Embryonic facial prominence (tissue), 1 donor: Measurements from ENCODE around the gene RBM46.

Experiments
- DNase-seq: peaks from one replicate; pipeline ENCODE4 v3.0.0-alpha.2; 2016; ENCODE audit errors: extremely low spot score

RBM46 gene, protein sequence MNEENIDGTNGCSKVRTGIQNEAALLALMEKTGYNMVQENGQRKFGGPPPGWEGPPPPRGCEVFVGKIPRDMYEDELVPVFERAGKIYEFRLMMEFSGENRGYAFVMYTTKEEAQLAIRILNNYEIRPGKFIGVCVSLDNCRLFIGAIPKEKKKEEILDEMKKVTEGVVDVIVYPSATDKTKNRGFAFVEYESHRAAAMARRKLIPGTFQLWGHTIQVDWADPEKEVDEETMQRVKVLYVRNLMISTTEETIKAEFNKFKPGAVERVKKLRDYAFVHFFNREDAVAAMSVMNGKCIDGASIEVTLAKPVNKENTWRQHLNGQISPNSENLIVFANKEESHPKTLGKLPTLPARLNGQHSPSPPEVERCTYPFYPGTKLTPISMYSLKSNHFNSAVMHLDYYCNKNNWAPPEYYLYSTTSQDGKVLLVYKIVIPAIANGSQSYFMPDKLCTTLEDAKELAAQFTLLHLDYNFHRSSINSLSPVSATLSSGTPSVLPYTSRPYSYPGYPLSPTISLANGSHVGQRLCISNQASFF

DNA sequence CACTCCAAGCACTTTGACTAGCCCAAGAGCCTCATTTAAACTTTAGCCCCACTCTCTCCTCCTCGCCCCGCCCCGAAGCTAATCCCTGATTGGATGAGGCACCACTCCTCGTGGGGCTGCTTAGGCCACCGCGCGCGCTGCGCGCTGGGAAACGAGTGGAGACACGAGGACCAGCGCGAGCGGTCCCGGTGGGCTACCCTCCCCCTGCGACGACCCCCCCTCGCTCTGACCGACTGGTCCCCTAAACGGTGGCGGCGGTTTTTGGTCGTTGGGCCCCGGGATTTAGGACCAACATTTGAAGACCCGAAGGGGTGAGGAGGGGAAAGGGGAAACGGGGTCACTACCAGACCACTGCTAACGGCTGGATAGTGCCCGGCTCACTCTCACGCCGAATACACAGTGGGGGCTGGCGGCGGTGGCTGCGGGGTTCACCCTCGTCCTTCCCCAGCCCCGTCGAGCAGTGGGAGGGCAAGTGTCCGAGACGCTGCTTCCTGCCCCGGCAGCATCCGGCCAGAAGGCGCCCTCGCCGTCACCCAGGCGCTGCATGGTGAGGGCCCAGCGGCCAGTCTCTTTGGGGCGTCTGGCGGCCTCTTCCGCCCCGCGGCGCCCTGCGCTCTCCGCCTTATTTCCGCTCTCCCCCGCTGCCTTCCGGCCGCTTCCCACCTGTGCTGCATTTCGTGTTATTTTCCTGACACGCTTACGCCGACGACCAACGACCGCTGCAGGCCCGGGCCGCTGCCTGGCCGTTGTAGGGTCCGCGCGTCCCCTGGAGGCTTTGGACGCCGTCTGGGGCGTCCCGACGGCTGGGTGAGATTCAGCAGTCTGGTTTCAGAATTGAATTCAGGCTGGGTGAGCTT is at the start of gene RBM46:
TSS of gene RBM46 (plus strand) at position 147 of the 857 bp plus-strand sequence. CDS start 15,481 bp downstream, outside the sequence.
- no peak for DNase-seq

DNA sequence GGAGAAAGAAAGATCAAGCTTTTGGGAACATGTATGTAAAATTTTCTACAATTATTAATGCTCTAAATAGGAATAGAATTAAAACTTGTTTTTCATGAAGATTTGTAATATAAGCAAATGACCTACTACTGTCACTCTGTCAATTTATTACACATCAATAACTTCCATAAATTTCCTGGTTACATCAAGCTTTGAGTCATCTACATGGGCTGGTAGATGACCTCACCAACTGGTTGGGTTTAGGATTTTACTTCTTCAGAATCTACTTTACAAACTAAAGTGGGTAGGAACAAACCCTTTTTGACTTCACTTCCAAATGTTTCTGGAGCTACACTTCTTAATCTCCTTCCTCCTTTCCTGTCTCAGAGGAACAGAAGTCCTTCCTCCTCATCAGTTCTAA is 49.3 kb upstream of the RBM46 start:
- no peak for DNase-seq

DNA sequence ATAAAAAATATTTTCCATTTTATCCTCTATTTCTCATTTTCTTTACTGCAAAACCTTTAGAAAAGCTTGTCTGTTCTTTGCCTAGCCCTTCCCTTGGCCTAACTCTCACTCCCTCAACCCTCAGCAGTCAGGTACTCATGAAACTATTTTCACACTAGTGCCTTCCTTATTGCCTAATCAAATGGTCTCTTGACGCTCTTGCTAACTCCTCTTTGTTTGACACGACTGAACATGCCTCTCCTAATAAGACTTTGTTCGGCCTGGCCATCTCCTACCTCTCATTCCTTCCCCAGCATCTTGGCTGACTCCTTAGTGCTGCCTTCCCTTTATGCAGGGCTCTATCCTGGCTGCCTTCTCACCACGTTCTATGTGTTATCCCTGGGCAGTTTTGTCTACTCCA is 48.4 kb upstream of the RBM46 start:
- DNase-seq = no peak

DNA sequence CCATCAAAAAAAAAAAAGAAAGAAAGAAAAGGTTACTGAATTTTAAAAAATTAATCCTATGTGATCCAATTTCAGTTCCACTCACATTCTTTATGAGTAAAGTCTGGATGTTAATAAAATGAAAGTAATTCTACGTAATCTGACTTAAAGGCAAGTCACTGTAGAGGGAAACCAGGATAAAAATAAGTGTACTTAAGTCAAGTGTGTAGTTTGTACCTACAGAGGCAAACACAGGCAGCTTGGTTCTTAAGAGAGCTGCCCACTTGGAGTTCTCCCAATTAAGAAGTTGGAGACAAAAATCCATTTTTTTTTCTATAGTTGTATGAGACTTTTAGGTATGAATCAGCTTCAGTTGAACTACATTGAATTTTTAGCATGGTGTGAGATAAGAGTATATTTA is 44.3 kb upstream of the RBM46 start:
- DNase-seq = no peak

DNA sequence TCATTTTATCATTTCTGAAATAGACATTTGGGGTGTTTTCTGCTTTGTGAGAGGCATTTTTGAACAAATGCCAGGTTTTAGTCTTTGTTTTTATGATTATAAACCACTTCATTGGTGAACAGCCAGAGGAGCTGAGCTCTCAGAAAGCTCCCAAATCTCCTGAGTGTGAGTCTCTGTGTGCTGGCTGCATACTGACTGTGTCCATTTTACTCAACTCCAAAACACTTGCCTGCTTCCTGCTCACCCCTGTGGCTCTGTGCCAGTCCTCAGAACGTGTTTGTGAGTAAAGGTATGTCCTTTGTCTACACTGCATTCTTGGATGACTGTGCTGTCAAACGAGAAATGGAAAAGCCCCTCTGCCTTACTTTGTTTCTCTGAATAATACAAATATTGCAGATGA is 42.6 kb upstream of the RBM46 start:
- DNase-seq = no peak

DNA sequence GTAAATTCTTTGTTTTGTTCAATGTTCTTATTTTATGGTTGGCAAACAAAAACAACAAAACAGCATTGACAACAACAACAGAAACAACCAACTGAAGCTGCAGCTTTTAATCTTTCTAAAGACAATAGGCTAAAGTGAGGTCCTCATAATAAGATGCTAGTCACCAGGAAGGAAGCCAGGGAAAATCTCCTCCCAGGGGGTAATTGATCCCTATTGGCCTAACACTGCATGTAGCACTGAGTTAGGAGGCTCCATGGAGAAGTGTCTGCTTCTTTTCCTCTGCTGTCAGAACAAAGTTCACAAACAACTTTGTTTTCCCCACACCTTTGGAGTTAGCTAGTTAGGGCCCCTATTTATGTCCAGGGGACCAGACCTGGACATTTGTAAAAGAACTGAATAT is 42.0 kb upstream of the RBM46 start:
- DNase-seq = no peak

DNA sequence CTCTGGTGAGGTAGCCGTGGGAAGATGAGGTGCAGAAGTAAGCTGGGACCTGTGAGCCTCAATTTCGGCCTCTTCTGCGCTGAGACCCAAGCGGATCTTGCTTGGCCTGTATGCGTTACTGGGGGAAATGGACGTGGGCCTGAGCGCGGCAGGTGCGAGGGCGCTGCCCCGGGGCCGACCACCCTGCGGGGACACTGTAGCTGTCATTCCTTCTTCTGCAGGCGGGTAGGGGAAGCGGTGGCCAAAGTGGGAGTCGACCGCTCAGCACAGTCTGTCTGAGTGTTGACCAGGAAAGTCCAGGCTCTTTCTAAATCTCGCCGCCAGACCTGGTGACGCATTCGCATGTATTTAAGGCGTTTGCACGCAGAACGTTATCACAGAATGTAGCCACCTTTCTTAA is 40.6 kb upstream of the RBM46 start:
- no peak for DNase-seq

DNA sequence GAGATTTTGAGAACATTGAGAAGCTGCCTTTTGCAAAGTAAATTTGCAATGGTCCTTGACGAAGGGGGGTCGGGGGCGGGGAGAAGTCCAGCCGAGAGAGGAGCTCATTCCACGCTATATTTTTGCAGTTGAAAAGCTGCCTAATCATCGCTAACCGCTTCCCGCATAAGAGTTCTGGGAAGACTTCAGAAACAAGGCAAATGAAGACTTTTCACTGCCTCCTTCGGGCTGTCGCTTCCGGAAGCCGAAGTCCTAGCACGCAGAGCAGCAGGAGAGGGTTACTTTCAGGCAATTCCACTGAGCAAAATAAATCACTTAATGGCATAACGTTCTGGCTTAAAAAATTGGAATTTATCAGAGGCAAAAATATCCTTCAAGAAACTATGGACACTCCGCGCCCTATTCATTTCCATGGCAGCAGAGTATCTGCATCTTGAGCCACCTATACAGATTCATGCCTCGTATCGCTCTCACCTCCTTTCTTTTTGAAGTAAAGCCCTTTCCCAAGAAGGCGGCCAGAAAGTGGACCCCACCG is 39.9 kb upstream of the RBM46 start:
- no peak for DNase-seq

DNA sequence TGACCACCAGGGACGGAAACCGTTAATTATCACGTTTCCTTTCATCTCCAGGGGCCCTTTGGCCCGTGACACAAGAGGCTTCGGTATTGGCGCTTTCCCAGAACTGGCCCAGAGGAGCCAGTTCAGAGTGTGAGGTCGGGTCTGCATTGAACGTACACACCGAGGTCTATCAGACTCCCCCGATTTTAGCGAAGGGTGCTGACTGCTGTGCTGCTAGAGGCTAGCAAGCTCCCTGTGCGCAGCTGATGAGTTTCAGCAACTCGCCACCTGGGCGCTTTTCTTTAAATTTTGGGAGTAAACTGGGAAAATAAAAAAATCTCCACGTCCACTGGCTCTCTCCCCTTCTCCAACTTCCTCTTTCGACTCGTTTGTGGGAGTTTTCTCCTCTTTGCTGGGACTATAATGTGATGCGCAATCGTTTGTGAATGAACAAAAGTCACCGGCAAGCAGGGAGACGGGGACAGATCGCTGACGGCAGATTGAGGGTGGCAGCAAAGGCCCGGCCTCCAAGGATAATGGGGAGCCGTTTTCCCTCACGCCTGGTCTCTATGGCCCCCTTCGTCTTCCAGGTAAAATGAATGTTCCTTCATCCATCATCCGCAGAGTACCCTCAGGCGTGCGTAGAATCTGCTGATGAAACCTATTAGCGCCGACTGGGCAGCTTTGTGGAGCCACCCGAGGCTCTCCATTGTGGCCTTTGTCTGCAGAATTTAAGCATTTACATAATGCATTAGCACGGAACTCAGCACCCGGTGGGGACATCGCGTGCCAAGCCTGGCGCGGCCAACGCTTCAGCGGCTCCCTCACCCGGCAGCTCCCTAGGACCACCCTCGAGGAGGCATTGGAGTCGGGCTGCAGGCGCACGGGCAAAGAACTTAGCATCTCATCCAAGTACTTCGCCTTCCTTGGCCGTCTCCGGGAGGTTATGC is 38.9 kb upstream of the RBM46 start:
- DNase-seq = no peak

DNA sequence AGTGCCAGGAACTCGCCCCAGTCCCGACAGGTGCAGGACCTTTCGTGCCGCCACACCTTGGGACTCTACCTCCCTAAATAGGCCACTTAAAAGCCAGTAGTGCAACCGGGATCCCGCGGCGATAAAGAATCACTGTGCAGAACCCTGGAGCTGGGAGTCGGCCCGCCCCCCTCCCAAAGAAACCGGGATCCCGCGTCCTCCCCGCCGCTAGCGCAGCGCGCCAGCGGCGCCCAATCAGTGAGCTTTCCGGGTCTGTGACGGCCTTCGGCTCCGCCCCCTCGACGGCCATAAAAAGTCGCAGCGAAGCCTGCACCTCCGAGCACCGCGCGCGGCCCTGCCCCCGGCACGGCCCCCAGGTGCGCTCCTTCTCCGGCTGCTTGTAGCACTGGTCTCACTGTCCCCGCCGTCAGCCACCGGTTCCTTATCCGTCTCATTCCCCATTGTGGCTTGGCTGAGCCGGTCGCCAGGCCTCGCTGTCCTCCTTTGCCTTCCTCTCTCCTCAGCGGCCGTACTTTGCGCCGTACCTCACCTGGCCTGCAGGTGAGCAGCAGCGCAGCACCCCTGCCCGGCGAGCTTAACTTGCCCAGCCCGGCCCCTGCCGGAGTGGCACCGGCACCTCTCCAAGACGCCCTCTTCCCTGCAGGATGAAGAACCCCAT is 37.3 kb upstream of the RBM46 start, which contains the start of gene LRAT:
TSS of gene LRAT (plus strand) at position 318 of the 658 bp plus-strand sequence. CDS start at position 645, 327 bp downstream.
- DNase-seq = no peak

DNA sequence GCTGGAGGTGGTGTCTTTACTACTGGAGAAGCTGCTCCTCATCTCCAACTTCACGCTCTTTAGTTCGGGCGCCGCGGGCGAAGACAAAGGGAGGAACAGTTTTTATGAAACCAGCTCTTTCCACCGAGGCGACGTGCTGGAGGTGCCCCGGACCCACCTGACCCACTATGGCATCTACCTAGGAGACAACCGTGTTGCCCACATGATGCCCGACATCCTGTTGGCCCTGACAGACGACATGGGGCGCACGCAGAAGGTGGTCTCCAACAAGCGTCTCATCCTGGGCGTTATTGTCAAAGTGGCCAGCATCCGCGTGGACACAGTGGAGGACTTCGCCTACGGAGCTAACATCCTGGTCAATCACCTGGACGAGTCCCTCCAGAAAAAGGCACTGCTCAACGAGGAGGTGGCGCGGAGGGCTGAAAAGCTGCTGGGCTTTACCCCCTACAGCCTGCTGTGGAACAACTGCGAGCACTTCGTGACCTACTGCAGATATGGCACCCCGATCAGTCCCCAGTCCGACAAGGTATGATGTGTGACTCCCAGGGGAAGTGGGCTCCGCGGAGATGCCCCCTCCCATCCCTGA is 36.6 kb upstream of the RBM46 start:
- DNase-seq = no peak

DNA sequence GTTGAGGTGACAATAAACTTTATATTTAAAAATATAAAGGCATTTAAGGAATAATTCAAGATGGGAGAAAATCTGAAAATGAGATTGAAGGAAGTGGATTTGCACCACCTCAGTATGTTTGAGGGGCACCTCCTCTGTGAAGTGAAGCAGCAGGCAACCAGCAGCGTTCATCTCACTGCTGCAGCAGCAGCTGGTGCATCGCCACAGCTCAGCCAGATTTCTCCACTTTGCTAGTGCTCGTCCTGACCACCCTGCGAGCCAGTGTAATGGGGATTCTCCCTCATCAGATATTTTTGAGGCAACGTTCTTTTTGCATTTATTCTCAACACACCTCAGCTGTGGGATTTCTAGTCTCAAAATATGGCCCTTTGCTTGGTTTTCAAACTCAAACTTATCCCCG is 23.4 kb upstream of the RBM46 start:
- DNase-seq = no peak

DNA sequence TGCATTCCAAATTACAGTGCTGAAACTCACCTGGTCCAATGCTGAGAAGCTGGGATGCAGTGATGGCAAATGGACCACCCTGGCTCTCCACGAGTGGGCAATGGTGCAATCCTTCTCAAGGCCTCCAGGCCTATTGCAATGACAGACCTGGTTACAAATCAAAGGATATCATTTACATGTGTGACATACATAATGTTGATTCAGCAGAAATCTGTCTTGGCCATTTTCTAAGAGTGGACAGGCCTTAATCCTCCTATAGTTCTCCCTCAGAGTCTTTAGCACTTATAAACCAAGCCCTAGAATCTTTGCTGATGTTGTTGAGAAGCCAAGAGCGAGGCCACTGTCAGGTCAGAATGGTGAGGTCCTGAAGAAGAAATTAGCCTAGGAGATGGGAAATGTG is 20.2 kb upstream of the RBM46 start:
- no peak for DNase-seq

DNA sequence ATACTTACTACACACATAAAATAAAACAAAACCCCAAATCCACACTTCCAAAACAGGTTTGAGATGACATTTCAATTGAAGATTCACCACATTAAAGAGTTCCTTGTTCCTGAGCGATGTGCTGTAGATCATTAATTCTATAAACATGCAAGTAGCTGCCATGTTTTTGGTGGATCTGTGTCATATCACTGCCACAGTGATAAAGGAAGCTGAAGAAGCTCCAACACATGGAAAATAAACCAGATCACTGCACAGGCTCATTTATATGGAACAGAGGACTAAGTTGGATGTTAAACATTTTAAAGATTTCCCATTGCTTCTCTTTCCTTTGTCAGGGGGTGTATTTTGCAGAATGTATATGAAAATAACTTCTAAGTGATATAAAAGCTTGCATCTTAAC is 2.8 kb upstream of the RBM46 start:
- no peak for DNase-seq

DNA sequence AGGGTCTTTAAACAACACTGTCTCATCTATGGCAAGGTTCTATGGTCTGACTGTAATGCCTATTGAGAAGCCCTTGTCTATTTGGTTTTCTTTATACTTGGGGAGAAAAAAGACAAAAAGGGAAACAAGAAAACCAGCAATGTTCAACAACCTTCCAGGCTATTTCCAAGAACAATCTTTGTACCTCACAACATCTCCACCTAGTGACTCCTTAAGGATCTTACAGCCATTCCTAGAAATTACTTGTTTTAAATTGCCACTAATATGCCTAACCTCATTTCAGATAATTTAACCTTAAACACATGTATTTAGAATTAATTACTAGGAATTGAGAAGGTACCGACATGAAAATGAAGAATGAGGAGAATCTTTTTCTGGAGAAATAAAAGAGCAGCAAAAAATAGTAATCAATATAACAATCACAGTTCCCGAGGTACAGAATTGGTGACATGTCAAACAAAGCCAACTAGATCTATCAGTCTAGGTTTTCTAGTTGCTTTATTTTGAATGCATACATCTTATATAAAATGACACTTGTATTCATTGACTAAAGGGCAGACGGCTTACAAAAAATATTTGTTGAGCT is 1.6 kb upstream of the RBM46 start:
- peak; percentile 53 for DNase-seq

DNA sequence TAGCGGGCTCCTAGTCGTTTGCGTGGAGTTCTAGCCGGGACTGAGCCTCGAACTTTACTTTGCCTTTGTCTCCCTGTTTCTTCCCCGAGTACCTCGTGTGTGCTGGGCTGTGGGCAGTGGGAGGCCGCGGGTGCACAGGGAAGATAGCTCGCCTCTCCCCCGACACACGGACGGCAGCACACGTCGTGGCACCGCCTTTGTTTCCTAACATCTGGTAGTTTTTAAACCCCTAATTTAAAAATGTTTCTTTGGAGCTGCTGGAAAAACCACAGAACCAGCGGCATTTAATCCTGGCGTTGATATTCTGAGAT is 866 bp downstream of the RBM46 start:
- DNase-seq = no peak

DNA sequence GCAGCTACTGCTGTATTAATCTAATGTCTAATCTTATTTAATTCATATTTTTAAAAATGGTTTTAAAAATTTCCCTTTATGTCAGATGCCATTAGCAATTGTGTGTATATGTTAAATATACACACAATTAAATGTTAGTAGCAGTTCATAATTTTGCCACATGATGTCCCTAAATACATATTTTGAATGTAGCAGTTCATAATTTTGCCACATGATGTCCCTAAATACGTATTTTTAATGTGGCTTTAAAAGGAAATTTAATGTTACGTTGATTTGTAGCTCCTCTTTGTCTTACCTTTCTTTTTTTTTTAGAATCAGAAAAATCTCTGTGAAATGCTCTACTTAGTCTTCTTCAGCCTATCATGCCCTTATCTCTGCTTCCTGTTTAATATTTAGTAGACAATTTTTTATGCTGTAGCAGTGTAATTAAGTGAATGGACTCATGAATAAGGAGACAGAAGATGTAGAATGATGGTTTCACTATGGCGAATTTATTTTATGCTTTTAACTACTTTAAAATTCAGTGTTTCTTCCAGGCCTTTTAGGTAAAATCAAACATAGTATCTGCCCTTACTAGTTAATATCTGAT is 26.1 kb downstream of the RBM46 start:
- peak; percentile 29 for DNase-seq

DNA sequence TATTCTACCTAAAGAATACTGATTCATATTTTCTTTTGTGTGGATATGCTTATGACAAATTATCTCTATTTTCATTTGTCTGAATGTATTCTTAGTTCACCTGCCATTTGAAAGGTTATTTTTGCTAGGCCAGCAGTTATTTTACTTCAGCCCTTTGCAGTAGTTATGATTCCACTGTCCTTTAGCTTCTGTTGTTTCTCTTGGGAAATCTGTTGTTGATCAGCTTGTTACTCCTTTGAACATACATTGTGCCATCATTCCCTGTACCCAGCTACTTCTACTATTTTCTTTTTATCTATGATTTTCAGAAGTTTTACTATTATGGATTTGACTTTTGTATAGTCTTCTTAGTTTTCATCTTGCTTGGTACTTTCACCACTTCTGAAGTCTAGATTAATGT is 37.2 kb downstream of the RBM46 start:
- no peak for DNase-seq

DNA sequence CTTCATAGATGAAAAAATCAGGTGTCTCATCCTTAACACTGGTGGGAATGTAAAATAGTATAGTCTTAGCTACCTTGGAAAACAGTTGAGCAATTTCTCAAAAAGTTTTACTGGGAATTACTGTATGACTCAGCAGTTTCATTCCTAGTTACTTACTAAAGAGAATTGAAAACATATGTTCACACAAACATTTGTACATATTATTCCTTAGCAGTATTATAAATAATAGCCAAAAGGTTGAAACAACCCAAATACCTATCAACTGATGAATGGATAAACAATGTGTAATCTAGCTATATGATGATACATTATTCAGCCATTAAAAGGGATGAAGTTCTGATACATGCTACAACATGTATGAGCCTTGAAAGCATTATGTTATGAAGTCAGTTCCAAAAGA is 41.7 kb downstream of the RBM46 start:
- no peak for DNase-seq

DNA sequence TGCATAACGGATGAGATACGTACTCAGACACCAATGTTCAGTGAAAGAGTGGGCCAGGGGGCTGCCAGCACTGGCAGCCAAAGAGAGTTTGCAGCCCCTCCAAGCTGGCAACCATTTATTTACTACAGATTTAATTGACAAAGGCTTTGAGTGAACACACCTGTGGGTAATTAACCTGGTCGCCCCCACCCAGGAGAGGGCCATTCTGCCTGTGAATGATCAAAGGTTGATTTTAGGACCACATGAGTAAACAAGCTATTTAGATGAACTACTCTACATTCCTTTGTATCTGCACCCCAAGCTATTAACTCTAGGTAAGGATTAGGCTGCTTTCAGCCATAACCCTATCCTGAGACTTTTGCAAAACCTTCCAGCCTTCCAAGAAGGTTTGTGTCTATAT is 55.0 kb downstream of the RBM46 start:
- DNase-seq = no peak
